NCI-H526 (cell line): ENCODE results near the gene PCDH9.

Source experiments
- DNase-seq, 2 experiments: peaks; one replicate each; lab custom pipeline; 2025; lab: John Stamatoyannopoulos, UW

PCDH9 gene

DNA sequence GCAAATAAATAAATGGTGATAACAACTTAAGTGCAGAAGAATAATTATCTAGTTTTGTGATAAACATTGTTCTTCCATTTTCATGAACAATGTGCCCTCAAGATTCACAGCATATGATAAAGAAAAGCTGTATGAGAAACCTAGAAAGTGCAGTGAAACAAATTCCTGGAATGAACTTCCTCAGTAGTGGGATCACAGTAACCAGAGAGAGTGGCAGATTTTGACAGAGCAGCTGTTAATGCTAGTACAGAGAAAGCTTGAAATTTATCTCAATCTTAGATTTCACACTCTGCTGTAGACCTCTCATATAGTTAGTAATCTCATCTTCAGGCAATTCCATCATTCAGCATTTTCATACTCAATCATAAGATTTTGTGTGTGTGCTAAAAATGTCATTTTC lies 664.9 kb downstream of the PCDH9 start:
- DNase-seq, result no peak

DNA sequence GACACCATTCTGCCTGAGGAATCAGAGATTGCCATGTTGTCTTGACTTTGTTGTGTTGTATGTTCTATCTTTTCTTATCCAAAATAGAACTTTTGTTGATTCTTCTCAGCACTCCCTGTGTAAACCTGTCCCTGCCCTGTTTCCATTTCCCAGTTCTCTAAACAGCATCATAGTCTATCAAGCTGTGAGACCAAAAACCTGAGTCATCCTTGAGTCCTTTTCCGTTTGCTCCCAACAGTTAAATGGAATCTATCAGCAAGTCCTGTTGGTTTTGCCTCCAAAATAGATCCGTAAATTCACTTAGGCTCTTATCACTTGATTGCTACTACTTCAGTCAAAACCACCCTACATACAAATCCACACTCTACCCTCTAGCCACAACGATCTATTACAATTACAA lies 667.1 kb downstream of the PCDH9 start:
- DNase-seq, result no peak

DNA sequence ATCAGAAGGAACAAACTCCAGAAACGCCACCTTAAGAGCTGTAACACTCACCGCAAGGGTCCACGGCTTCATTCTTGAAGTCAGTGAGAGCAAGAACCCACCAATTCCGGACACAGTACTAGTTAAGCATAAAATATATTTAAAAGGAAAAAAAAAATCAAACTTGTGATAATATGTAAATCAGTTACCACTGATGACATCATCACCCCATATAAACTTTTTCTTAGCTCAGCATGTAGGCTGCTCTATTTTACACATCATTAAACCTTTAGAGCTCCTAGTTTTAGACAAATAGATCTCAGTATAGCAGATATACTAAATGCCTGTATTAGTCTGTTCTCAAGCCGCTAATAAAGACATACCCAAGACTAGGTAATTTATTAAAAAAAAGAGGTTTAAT lies 668.1 kb downstream of the PCDH9 start:
- DNase-seq, result no peak

DNA sequence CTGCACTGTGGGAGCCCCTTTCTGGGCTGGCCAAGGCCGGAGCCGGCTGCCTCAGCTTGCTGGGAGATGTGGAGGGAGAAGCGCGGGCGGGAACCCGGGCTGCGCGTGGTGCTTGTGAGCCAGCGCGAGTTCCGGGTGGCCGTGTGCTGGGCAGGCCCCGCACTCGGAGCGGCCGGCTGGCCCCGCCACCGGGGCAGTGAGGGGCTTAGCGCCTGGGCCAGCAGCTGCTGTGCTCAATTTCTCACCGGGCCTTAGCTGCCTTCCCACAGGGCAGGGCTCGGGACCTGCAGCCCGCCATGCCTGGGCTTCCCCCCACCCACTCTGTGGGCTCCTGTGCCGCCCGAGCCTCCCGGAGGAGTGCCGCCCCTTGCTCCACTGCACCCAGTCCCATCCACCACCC lies 669.1 kb downstream of the PCDH9 start:
- DNase-seq, result no peak

DNA sequence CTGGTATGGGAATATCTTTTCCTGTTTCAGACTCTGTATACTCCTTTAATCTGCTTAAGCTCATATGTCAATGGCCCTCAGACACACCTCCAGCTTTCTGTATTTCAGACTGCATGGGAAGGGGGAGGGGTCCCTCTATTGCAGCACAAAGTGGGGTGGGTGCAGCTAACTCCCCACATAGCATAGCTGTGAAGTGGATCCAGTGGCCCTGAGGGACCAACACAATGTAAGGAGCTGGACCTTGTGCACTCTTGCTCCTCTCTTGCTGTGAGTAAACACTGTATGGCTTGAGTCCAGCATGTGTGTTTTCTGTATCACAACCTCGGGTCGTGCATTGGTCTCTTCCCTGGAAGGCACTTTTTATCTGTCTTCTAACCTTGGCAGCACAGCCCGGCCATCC lies 669.9 kb downstream of the PCDH9 start:
- no peak for DNase-seq

DNA sequence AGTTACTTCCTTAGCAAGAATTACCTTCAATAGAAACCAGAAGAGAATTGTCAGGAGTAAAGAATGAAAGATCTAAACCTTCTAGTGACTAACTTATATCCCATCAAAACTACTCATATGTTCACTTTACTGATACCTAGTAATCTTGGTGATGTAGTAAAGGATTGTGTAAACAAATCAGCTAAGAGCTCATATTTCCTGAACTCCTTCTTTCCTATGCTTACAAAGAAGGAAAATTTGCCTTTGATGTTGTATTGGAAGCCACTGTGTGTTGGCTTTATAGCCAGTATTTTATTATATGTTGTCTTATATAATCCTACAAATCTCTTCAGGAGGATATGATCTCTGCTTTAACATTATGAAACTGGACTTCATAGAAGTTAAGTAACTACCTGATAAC lies 671.0 kb downstream of the PCDH9 start:
- DNase-seq, result peak in 1 of 2 experiments; percentile 29

DNA sequence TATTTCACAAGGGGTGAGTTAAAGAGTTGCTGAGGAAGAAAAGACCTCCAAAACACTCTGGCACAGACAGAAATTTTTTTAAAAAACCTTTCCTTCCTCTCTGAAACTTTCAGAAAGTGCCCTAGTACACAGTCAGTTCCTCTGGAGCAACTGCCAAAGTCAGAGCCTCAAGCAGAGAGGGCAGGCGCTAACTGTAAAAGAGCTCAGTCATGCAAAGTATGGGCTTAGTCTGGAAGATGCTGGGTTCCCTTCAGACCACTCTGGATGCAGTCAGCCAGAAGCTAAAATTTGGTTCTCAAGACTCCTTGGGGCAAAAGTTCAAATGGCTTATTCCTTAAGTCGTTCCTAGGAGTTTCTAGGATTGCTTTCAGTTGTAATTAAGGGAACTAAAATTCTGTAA lies 671.6 kb downstream of the PCDH9 start:
- peak in 1 of 2 experiments; percentile 8 for DNase-seq

DNA sequence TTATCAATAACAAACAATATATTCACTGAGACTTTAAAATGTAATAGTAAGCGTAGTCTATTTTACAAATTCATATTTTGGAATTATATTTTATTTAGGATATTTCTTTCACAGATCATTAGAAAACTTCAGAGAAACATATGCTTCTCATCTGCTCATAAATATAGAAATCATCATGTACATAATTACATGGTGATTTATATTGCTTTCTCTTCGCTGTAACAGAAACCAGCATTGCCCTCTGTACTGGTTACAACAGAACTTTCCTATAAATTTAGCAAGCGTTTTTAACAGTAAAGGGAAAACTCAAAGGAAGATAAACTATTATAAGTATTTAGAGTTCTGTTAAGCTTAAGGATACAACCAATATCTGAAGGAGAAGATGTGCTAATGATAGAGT lies 672.8 kb downstream of the PCDH9 start:
- DNase-seq, result no peak

DNA sequence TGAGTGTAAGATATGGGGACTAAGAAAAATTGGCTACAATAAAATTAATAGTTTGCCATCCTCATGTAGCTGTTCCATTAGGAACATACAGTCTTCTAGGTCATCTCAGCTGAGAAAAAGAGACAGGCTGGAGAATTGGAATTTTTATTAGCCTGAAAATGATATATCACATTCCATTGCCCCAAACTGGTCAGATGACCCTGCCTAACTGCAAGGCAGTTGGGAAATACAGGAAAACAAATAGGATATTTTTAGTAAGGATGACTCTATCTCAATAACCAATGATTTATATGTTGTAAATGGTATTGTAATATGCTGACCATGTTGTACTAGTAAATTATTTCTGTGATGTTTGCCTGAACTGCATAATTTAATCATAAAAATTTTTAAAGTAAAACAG lies 673.8 kb downstream of the PCDH9 start:
- DNase-seq, result no peak

DNA sequence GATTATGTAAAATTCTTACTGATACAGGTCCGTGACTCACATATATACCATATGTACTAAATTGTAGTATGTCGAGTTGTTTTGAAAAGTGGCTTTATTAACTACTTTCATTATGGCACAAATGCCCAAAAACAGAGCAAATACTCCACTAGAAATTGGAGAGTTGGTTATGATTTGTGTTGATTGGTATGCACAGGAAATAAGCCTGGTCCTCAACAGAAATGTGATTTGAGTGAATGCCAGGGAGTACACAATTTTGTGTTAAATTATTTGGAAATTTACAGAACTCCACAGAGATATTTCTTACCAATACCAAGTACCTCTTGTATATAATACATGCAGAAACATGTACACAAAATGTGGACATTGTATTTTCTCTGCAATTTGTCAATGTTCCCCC lies 676.7 kb downstream of the PCDH9 start:
- DNase-seq, result no peak

DNA sequence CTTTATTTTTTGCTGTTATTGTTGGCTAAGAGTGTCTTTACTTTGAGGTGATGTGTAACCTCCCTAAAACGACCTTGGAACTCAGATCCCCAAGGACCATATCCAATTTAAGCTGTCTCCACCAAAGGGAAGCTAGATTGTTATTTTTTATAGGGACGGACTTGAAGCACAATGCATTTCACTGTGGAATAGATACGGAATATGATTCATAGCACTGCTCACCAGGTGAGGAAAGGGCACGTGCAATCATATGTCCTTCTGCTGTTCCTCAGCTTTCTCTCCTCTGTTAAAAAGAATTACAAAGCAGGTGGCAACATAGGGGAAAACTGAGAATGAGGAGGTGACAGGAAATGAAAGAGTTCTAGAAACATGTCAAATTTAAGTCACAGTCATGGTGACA lies 679.0 kb downstream of the PCDH9 start:
- DNase-seq, result no peak

DNA sequence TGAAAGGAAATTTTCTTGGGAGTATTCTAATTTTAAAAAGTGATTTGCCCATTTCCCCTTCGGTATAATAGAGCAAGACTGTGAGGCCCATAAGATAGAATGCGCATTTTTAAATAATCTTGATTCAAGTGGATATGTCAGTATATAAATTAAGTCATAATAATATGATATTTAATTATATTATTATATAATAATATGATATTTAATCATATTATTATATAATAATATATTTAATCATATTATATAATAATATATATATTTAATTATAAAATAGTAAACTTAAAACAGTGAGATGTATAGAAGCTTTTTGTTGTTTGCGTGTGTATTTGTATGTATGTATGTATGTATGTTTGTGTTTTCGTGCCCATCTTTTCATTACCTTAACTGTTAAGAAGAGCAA lies 682.5 kb downstream of the PCDH9 start:
- no peak for DNase-seq

DNA sequence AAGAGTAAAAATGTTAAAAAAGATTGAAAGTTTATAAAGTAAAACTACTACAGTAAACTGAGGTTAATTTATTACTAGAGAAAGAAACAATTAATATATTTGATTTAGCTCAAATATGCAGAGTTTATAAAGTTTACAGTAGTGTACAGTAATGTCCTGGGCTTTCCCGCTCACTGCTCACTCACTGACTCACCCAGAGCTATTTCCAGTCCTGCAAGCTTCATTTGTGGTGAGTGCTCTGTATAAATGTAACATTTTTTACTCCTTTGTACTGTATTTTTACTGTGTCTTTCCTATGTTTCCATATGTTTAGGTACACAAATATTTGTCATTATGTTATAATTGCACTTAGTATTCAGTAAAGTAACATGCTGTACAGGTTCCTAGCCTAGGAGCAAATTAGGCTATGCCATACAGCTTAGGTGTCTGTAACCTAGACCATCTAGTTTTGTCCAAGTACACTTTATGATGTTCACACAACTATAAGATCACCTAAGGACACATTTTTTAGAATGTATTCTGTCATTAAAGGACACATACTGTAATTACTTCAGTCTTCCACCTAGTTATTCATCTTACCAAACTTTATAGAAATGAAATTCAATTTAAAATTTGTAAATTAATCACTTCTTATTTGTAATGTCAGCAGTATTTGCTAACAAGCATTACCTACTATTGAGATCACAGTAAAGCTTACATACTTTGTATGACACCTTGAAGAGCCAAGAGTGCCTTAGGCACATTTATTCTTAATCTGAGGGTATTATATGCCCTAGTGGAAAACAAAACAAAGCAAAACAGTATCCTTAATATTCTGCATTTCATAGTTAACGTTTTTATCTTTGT lies 683.4 kb downstream of the PCDH9 start:
- no peak for DNase-seq

DNA sequence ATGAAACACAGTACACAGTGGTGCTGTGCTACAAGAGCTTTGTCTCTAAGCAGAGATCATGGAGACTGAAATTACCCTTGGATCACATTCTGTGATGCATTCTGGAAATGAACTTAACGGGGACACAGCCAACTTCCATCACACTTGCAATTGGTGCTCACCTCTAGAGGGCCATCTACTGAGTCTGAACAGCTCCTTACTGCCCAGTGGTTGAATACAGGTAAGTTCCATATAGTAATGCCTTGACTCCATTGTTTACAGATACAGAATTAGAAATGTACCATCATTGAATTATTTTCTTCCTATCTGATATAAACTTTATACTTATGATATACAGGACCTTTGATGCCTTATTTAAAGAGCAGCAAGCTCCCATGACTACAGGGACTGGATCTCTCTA lies 686.4 kb downstream of the PCDH9 start:
- peak in 1 of 2 experiments; percentile 58 for DNase-seq

DNA sequence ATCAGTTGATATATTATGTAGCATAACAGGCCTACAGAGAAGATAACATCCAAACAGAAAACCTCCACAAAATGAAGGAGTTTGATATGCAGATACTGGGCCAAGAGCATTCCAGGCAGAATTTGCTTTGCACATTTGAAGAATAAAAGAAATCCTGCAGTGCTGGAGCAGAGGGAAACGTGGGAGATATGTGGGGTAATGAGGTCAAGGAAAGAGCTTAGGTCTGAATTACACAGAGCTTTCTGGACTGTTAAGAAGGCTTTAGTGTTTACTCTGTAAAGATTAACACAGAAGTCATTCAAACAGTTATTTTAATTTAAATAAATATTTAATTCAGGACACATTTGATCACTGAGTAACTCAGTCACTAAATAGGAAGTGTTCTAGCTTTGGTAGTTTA lies 692.7 kb downstream of the PCDH9 start:
- no peak for DNase-seq

DNA sequence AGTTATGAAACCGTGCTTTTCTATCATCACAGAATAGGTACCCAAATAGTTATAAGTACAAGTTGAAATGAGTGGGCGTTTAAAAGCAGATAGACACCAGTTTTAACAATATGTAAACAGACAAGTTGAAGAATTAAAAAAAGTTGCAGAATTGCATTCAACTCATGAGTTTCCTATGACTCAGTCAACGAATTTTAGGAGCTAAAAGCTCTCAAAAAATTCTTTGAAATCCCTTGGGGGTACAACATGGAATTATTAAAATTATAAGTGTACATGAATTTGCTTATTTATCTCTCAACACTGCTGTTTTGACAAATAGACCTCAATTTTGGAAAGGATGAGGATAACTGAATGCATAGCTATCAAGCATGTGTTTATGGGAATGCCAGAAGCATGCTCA lies 693.4 kb downstream of the PCDH9 start:
- no peak for DNase-seq

DNA sequence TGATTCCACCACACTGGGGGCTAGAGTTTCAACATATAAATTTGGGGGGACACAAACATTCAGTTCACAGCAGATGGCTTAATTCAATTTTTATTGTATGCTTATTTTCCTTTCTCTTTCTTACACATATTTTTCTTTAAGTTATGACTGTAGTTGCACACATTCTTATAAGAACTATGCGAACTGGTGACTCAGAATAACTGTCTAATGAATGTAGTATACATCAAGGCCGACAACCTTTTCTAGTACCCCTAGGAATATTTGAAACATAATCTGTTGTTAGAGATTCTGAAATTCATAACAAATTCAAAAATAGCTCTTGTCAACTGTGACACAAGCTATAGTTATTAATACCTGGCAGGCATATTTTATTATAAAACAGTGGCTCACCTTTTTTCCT lies 695.6 kb downstream of the PCDH9 start:
- no peak for DNase-seq

DNA sequence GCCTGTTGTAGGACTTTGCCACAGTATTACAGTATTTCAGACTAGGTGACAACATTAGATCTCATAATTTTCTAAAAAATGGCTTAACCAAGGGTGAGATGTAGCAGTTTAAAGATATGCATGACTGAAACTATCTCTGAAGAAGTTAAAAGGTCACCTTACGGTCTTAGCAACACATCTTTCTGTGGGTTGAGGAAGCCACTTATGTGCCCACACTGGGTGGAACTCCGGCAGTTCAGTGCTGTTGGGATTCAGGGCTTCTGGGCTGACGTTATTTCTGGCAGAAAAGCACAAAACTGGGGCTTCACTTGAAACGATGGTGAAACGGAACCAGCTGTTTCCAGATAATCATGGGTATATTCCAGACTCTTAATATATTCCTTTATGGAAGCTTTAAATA lies 697.3 kb downstream of the PCDH9 start:
- no peak for DNase-seq

DNA sequence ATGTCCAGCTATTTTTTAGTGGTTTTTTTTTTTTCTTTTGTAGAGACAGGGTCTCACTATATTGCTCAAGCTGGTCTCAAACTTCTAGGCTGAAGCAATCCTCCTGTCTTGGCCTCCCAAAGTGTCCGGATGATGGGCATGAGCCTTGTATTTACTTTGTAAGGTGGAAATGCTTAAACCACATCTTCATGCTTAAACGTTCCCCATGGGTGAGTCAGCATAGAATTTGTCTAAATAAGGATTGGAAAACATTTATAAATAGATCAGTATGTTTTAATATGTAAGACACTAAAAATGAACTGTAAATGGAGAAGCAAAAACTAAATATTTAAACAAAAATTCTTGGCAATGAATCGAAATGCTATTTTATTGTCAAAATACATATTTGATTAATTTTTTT lies 698.0 kb downstream of the PCDH9 start:
- no peak for DNase-seq

DNA sequence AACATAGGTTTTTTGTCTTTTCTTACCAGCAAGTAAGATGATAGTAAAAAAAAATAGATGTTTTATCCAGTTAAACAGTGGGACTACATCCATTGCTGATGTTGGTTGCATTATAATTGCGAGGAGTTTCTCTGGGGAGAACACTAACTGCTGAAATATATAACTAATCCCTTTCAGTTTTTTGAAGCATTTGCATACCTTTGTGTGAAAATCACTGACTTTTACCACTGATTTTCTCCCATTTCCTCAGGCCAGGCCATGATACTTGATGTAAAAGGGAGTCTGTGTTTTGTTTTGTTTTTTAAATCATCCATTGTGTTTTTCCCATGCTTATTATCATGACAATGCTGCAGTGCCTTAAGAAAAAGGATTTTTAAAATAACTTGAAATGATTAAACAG lies 699.5 kb downstream of the PCDH9 start:
- DNase-seq, result no peak

DNA sequence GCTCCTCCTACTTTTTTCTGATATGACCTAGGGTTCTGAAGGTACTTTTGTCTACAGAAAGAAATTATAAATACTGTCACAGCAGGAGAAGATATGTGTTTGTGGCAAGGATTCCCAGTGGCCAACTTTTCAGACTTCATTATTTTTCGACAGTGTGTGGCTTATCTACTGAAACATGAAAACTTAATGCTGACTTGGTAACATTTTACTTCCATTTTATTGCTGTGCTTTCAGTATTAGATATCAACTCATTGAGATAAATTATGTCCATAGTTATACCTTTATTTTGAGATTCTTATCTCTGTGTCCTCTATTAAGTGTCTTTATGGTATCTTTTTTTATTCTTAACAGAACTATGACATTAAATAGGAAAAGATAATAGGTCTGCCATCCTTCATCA lies 700.0 kb downstream of the PCDH9 start:
- no peak for DNase-seq

DNA sequence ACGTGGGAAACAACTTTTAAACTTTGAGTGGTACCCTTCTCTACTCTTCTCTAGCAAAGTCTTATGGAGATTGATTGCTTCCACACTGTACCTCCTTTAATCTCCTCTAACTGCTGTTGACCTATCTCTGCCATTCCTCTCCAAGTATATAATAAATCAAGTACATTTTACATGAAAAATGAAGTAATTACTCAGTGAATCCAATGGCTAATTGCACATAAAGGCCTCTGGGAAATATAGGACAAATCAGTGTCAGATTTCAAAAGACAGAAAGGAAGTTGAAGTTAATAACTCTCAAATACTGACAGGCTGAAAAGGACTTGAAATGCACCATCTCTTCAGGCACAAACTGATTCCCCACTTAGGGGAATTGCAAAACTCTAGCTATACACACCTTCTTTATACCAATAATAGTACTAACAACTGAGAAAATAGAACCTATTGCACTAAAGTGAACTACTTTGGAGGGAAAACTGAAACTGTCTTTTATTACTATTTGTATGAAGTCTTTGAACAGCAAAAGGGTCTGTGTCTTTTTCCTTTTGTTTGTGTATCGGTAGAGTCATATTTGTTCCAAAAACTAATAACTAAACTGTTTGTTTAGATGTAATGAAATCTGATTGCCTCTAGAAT lies 701.1 kb downstream of the PCDH9 start:
- DNase-seq, result no peak

DNA sequence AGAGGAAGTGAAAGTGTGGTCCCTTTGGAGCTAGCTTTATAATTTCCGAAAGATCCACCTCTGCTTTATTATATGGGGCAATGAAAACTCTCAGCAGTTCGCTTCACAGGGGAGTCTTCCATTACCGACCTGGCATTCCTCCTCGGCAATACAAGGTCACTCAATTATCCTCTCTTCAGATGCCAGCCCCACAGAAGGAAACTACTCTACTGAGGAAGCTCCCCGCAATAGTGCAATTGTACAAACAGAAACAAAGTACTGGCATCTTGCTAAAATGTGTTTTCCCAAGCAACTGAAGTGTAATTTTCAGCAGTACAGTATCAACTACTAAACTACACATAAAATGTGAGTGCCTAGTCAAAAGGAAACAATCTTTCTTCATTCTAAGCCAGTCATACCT lies 702.0 kb downstream of the PCDH9 start:
- no peak for DNase-seq
